GM12891 (cell line): ENCODE data around the gene CCT5.

Experiments used
- POLR2A ChIP-seq: IDR thresholded peaks from 2 replicates; pipeline ENCODE4 v1.6.1; 2011; ENCODE audit warnings: low read depth, low read length, control low read depth
- POLR2AphosphoS5 ChIP-seq: IDR thresholded peaks from 2 replicates; pipeline ENCODE4 v1.6.1; 2011; ENCODE audit warnings: low read depth, low read length, control low read depth
- SPI1 ChIP-seq: IDR thresholded peaks from 2 replicates; pipeline ENCODE4 v1.6.1; 2011; ENCODE audit warnings: low read depth, low read length, control low read depth
- TAF1 ChIP-seq: IDR thresholded peaks from 2 replicates; pipeline ENCODE4 v1.6.1; 2011; ENCODE audit warnings: low read depth, low read length, control low read depth

DNA sequence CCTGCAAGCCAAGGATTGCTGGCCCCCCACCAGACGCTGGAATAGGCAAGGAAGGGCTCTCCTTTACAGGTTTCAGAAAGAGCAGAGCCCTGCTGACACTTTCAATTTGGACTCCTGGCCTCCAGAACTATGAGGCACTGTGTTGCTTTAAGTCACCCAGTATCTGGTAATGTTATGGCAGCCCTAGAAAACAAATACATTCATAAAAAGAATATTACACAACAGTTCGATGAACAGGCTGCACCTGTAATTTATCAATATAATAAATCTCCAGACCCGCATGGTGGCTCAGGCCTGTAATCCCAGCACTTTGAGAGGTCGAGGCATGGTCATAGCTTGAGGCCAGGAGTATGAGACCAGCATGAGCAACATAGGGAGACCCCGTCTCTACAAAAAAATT is 50.2 kb downstream of the CCT5 start:
- no peak for TF ChIP-seq POLR2A
- TF ChIP-seq TAF1: no peak
- TF ChIP-seq POLR2AphosphoS5: no peak
- no peak for TF ChIP-seq SPI1
